ENCODE results near the gene LMBR1.
"Not testable (repeated sequence)": the region's sequence is repeated elsewhere in the genome, so short reads cannot be mapped to it uniquely, and the experiment has no call there.

Gene LMBR1

GRCh38 chr7:156759143-156759542, 133.8 kb downstream of the LMBR1 start:
- no peak for DNase-seq (ENCODE audit: low read depth in 3 of 3)

- DNase-seq (ENCODE audit: low read depth in 3 of 3) = no peak
These were observed 138.8 kb downstream of the LMBR1 start for GRCh38 chr7:156754201-156754600.

GRCh38 chr7:156753630-156754029, 139.4 kb downstream of the LMBR1 start:
- DNase-seq (ENCODE audit: low read depth in 3 of 3) = no peak

- no peak for DNase-seq (ENCODE audit: low read depth in 3 of 3)
These were observed 139.8 kb downstream of the LMBR1 start for GRCh38 chr7:156753229-156753560.

- no peak for DNase-seq (ENCODE audit: low read depth in 3 of 3)
These were observed 140.4 kb downstream of the LMBR1 start for GRCh38 chr7:156752367-156753228.

GRCh38 chr7:156751319-156751718, 141.7 kb downstream of the LMBR1 start:
- DNase-seq (ENCODE audit: low read depth in 3 of 3) = peak in 1 of 3 experiments; percentile 0

GRCh38 chr7:156747718-156748117, 145.3 kb downstream of the LMBR1 start:
- DNase-seq (ENCODE audit: low read depth in 3 of 3) = no peak

GRCh38 chr7:156746891-156747290, 146.1 kb downstream of the LMBR1 start:
- no peak for DNase-seq (ENCODE audit: low read depth in 3 of 3)

GRCh38 chr7:156739596-156739995, 153.4 kb downstream of the LMBR1 start:
- no peak for DNase-seq (ENCODE audit: low read depth in 3 of 3)

- no peak for DNase-seq (ENCODE audit: low read depth in 3 of 3)
These were observed 157.1 kb downstream of the LMBR1 start for GRCh38 chr7:156735851-156736250.

GRCh38 chr7:156733638-156734037, 159.3 kb downstream of the LMBR1 start:
- no peak for DNase-seq (ENCODE audit: low read depth in 3 of 3)

- DNase-seq (ENCODE audit: low read depth in 3 of 3) = no peak
These were observed 160.8 kb downstream of the LMBR1 start for GRCh38 chr7:156732091-156732625.

- DNase-seq (ENCODE audit: low read depth in 3 of 3) = no peak
These were observed 161.3 kb downstream of the LMBR1 start for GRCh38 chr7:156731651-156732050.

GRCh38 chr7:156725936-156726335, 167.0 kb downstream of the LMBR1 start:
- no peak for DNase-seq (ENCODE audit: low read depth in 3 of 3)

GRCh38 chr7:156725073-156725472, 167.9 kb downstream of the LMBR1 start:
- no peak for DNase-seq (ENCODE audit: low read depth in 3 of 3)

- DNase-seq (ENCODE audit: low read depth in 3 of 3) = no peak
These were observed 170.7 kb downstream of the LMBR1 start for GRCh38 chr7:156722043-156722826.

- DNase-seq (ENCODE audit: low read depth in 3 of 3) = no peak
These were observed 189.1 kb downstream of the LMBR1 start for GRCh38 chr7:156703773-156704482.

- no peak for DNase-seq (ENCODE audit: low read depth in 3 of 3)
These were observed 189.8 kb downstream of the LMBR1 start for GRCh38 chr7:156703209-156703608.

GRCh38 chr7:156702399-156702798, 190.6 kb downstream of the LMBR1 start:
- no peak for DNase-seq (ENCODE audit: low read depth in 3 of 3)

- DNase-seq (ENCODE audit: low read depth in 3 of 3) = not testable (repeated sequence)
These were observed 191.2 kb downstream of the LMBR1 start for GRCh38 chr7:156701787-156702186.

GRCh38 chr7:156698512-156698911, 194.5 kb downstream of the LMBR1 start:
- not testable (repeated sequence) for DNase-seq (ENCODE audit: low read depth in 3 of 3)

- not testable (repeated sequence) for DNase-seq (ENCODE audit: low read depth in 3 of 3)
These were observed 195.7 kb downstream of the LMBR1 start for GRCh38 chr7:156697283-156697682.

Measured in stimulated activated CD4-positive, alpha-beta T cell treated with anti-CD3 and anti-CD28 coated beads, TNF-alpha, amount 100 ng/mL, for 4 hours (primary cell).